M059J (cell line): Measurements from ENCODE around the gene NBPF1. TPM values are rescaled to one million over a fixed set of nuclear protein-coding genes. Genes with fewer than 3 reads are reported as not detected.
"Not testable (repeated sequence)": the region's sequence is repeated elsewhere in the genome, so short reads cannot be mapped to it uniquely, and the experiment has no call there.

Source experiments
- DNase-seq: peaks from one replicate; pipeline ENCODE4 v3.0.0-alpha.2; 2012; ENCODE audit warnings: low read depth
- total RNA-seq: library from RNA; depleted of rRNA; stranded (reverse); fragments of >200 nt; shearing (Covaris generic); gene quantifications from 2 replicates; pipeline ENCODE4 v1.2.3, GENCODE V29; 2014

Gene NBPF1
- total RNA-seq, 1 experiment from 2014 or later, result 34.9 TPM

DNA sequence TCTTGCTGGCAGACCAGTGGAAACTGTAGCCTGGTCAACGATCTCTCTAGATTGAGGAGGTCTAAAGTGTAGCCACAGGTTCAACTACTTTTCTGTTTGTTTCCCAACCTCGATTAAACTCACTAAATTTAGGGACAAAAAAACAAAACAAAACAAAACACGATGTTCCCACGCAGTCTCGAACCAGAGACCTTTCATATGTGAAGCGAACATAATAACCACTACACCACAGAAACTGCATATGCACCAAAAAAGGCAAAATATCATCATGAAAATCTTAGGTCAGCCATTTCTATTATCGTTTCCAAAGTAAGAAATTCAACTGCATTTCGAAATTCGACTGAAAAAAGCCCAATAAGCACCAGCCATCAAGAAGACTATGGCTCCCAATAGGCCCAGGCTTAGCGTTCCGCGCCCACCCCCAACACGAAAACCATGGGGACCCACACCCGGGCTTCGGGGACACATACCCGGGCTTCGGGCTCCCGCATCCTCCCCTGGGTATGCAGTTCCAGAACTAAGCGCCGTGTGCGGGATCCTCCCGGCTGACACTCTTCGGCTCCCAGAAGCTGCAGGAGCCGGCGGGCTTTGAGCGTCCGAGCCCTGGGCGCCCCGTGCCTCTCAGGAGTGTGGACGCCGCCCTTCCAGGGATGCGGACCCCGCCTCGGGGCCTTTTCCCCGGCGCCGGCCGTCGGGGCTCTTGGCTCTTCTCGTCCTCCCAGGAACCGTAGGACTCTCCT, 65.7 kb downstream of the NBPF1 start:
- not testable (repeated sequence) for DNase-seq

DNA sequence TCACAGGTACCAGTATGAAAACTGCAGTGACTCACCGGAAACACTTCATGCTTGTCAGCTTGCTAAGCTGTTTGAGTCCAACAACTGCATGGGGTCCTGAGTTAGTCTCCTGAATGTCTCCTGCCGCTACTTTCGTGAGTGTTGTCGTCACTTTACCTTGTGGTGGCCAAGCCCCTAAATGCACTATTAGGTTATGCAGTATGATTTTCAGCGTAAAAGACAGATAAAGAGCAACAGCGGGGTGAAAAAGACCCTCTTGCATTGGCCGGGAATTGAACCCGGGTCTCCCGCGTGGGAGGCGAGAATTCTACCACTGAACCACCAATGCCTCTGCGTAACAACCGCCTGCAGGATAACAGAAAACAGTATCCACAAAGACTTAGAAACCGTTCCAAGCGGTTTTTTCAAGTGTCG, 67.7 kb downstream of the NBPF1 start:
- peak; percentile 51 for DNase-seq

DNA sequence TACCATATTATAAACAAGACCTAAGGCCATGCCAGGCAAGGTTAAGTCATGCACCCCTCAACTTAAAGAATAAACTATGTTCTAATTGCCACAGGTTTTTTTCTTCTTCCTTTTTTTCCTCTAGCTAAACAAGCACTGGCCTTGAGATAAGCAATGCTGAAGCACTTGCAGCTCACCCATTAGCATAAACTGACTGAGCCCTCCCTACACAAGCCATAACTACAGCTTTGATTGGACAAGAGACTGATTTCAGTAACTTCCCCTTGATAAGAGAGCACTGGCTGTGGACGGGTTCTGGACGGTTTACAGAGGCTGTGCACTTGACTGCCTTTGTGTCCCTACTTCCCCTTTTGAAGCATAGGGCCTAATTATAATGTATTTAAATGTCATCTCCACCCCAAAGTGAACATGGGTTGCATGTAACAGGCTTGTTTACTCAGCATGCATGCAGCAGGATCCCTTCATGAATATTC, 72.9 kb downstream of the NBPF1 start:
- not testable (repeated sequence) for DNase-seq

DNA sequence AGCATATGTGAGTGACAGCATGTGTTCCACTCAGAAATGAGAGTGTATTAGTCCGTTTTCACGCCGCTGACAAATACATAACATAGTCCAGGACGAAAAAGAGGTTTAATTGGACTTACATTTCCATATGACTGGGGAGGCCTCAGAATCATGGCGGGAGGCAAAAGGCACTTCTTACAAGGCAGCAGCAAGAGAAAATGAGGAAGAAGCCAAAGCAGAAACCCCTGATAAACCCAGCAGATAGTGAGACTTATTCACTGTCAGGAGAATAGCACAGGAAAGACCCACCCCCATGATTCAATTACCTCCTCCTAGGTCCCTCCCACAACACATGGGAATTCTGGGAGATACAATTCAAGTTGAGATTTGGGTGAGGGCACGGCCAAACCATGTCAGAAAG, 75.8 kb downstream of the NBPF1 start:
- DNase-seq, result not testable (repeated sequence)

GRCh38 chr1:16536796-16537195, 76.6 kb downstream of the NBPF1 start:
- DNase-seq, result not testable (repeated sequence)

DNA sequence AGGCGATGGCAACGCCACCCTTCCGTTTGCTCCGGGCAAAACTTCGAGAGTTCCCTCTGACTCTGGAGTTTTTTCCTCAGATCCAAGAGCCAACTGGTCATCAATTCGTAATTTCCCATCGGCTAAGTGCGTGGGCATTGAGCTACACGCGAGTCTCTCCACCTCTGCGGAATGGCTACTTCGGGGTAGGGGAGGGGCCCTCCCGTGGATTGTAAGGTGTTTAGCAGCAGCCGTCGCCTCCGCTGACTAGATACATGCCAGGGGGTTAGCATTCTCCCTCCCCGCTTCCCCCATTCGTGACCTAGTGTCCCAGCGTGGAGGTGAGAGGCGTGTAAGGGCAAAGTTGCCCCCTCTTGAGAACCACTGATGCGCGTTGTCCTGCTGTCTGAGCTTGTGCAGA, 77.5 kb downstream of the NBPF1 start:
- DNase-seq, result not testable (repeated sequence)

DNA sequence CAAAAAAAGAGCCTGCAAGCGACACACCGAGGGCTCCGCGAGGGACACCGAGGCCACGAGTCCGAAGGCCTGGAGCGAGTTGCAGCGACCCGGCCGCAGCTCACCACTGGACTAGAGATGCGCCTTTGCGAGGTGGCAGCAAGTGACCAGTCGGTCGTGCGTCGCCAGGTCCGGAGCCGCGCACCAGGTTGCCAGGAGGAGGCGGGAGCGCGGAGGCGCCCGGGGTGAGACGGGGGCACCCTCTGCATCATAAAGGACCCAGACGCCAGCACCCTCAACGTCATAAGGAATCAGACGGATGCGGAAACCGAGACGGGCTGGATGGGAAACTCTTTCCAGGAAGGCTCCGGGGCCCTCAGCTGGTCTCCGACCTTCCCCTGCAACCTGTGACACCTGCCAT, 77.9 kb downstream of the NBPF1 start:
- DNase-seq, result not testable (repeated sequence)

DNA sequence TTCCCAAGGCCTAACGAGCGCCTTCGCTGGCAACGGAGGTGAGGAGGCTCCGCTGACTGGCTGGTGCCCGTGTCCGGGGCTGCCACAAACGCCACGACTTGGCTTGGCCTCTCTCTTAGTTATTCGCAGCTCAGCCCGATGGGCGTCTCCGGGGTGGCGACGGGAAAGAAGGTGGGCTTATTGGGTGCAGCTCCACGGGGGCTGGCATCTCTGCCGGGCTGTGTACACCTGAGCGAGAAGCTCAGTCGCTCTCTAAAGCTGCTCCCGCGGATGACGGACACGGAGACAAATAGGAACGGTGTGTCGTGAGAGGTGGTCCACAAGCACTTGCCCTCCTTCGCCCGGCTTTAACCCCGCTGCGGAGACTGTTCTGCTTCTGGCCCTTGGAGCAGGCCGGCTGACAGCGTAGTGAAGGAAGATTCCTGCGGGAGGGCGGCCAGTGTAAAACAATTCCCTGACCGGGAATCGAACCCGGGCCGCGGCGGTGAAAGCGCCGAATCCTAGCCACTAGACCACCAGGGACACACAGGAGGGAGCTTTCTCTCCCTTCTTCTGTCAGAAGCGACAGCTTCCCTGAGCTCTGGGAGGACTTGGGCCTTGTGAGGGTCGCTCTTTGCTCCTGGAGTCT, 78.4 kb downstream of the NBPF1 start:
- DNase-seq, result peak; percentile 26

GRCh38 chr1:16534239-16534828, 79.0 kb downstream of the NBPF1 start:
- not testable (repeated sequence) for DNase-seq

GRCh38 chr1:16532235-16532991, 81.0 kb downstream of the NBPF1 start:
- DNase-seq, result not testable (repeated sequence)

GRCh38 chr1:16528338-16528737, 85.0 kb downstream of the NBPF1 start:
- DNase-seq, result not testable (repeated sequence)

- not testable (repeated sequence) for DNase-seq
Observed at GRCh38 chr1:16525769-16526168, 87.6 kb downstream of the NBPF1 start.

- not testable (repeated sequence) for DNase-seq
Observed at GRCh38 chr1:16521679-16522078, 91.7 kb downstream of the NBPF1 start.

DNA sequence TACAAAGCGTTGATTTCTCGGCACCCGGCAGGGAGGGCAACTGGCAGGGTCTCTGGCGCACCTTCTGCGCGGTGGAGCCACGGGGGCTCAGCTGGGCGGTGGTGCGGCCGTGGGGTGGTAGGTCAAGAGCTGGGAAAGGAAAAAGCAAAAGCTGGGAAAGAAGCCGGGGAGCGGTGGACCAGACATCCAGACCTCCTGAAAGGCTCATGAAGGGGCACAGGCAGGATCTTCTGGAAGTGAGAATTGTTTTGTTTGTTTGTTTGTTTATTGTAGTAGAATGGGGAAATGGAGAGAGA, 92.1 kb downstream of the NBPF1 start:
- DNase-seq, result no peak

- not testable (repeated sequence) for DNase-seq
Observed at GRCh38 chr1:16520435-16521287, 92.7 kb downstream of the NBPF1 start.

- DNase-seq, result not testable (repeated sequence)
Observed at GRCh38 chr1:16519255-16519951, 94.0 kb downstream of the NBPF1 start.

- DNase-seq, result not testable (repeated sequence)
Observed at GRCh38 chr1:16518913-16519254, 94.5 kb downstream of the NBPF1 start.

- not testable (repeated sequence) for DNase-seq
Observed at GRCh38 chr1:16516694-16517410, 96.5 kb downstream of the NBPF1 start.

- peak; percentile 76 for DNase-seq
Observed at GRCh38 chr1:16514107-16515055, 99.0 kb downstream of the NBPF1 start, which contains the start of gene RNU1-1. TSS of gene RNU1-1 (minus strand) at chr1:16514285.
